ENCODE results near the gene TEC.

GRCh38 chr4:48127682-48128404 lies 141.8 kb downstream of the TEC start:
- peak; percentile 58 for TF ChIP-seq CTCF (IDR thresholded peaks at IDR 0.05)
- no peak for TF ChIP-seq ZFX (IDR thresholded peaks at IDR 0.05; ENCODE audit: borderline replicate concordance)

Data from 22Rv1 (cell line).